PC-3 (cell line): ENCODE data around the gene OPN1MW. TPM values are rescaled to one million over a fixed set of nuclear protein-coding genes. Genes with fewer than 3 reads are reported as not detected.
"Not testable (repeated sequence)": the region's sequence is repeated elsewhere in the genome, so short reads cannot be mapped to it uniquely, and the experiment has no call there.

Experiments used
- ATAC-seq: fragments of 200-7000 bp; cut with Tn5 transposase; 2 replicates; pipeline ENCODE4 v1.9.1; 2020; ENCODE audit warnings: mild to moderate bottlenecking, moderate library complexity
- BruUV-seq: library from RNA; stranded (reverse); fragments of 400-500 nt; replicated peaks from 2 replicates; lab custom pipeline; 2021; lab: Mats Ljungman, UMichigan
- CTCF ChIA-PET: fragments of 300-600 bp; sonication (Branson Sonifier 250); formaldehyde crosslinking; loops from one replicate; lab custom pipeline; 2022; ENCODE audit warnings: antibody characterized with exemption; lab: Charles Lee
- POLR2A ChIA-PET: fragments of 300-600 bp; sonication (Branson Sonifier 250); formaldehyde crosslinking; loops from one replicate; lab custom pipeline; 2022; ENCODE audit warnings: antibody characterized with exemption; ENCODE audit not compliant: unreplicated experiment; lab: Charles Lee
- DNase-seq: peaks from one replicate; pipeline ENCODE4 v3.0.0-alpha.2; 2015
- H2AFZ ChIP-seq: fragments of 300-600 bp; sonication (generic); 2 replicates; pipeline ENCODE4 v1.6.0; 2016; ENCODE audit warnings: antibody characterized with exemption, low read length
- H3F3A ChIP-seq: fragments of 300-600 bp; sonication (generic); one replicate; pipeline ENCODE4 v1.6.0; 2017; ENCODE audit warnings: antibody characterized with exemption, low read length, control low read depth, mild to moderate bottlenecking; ENCODE audit not compliant: unreplicated experiment
- H3K27ac ChIP-seq: fragments of 300-600 bp; sonication (generic); 2 replicates; pipeline ENCODE4 v1.5.1; 2016; ENCODE audit warnings: mild to moderate bottlenecking, low read length
- H3K27me3 ChIP-seq: fragments of 300-600 bp; sonication (generic); 2 replicates; pipeline ENCODE4 v1.6.1; 2016; ENCODE audit warnings: low read length, mixed read lengths
- H3K36me3 ChIP-seq: fragments of 300-600 bp; sonication (generic); 2 replicates; pipeline ENCODE4 v1.6.1; 2016; ENCODE audit warnings: low read depth, mixed run types, low read length, mixed read lengths
- H3K4me1 ChIP-seq: fragments of 300-600 bp; sonication (generic); 2 replicates; pipeline ENCODE4 v1.5.1; 2016; ENCODE audit warnings: low read length; ENCODE audit not compliant: insufficient read depth
- H3K4me2 ChIP-seq: fragments of 300-600 bp; sonication (generic); 2 replicates; pipeline ENCODE4 v1.6.0; 2016; ENCODE audit warnings: low read length
- H3K4me3 ChIP-seq: fragments of 300-600 bp; sonication (generic); 2 replicates; pipeline ENCODE4 v1.5.1; 2016; ENCODE audit warnings: mild to moderate bottlenecking, low read length, mixed read lengths
- H3K79me2 ChIP-seq: fragments of 300-600 bp; sonication (generic); 2 replicates; pipeline ENCODE4 v1.6.1; 2017; ENCODE audit warnings: low read length, mixed read lengths
- H3K9ac ChIP-seq: fragments of 300-600 bp; sonication (generic); 2 replicates; pipeline ENCODE4 v1.6.0; 2016; ENCODE audit warnings: mild to moderate bottlenecking, low read length
- H3K9me2 ChIP-seq: fragments of 300-600 bp; sonication (generic); replicated peaks from 2 replicates; pipeline ENCODE4 v1.6.1; 2016; ENCODE audit warnings: mixed run types, low read length, mixed read lengths
- H3K9me3 ChIP-seq: fragments of 300-600 bp; sonication (generic); 2 replicates; pipeline ENCODE4 v1.6.1; 2016; ENCODE audit warnings: low read length, mixed read lengths
- H4K20me1 ChIP-seq: fragments of 300-600 bp; sonication (generic); 2 replicates; pipeline ENCODE4 v1.6.1; 2016; ENCODE audit warnings: low read length, mixed read lengths
- intact Hi-C: fragments of 100-400 bp; cut with micrococcal nuclease; formaldehyde crosslinking; loops from 2 replicates; pipeline ENCODE4 v1.9.0; 2023
- total RNA-seq: library from RNA; depleted of rRNA; stranded (reverse); fragments of >200 nt; gene quantifications from 2 replicates; pipeline ENCODE4 v1.2.3, GENCODE V29; 2014

OPN1MW gene
- total RNA-seq, 1 experiment from 2014 or later: not detected

DNA sequence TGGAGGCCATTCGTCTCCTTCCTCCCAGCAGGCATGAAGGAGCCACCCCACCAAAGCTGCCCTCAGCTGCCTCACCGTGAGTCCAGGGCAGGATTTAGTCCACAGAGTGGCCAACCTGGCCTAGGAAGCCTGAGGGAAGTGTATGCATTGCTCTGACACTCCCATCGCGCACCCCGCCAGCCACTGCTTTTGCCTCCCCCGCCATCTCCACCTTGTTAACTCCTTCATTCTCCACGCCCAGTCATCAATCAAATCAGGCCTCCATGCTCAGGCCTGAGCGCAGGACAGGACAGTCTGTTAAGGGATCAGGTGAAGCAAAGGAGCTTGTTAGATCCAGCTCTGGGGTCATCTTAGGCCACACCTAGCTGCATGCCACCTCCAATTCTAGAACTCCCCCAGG is 10.4 kb downstream of the OPN1MW start:
- H3F3A ChIP-seq, H3K79me2 ChIP-seq, BruUV-seq, H3K4me2 ChIP-seq, intact Hi-C loops, H3K36me3 ChIP-seq, H3K4me1 ChIP-seq, H3K9ac ChIP-seq, POLR2A ChIA-PET, H4K20me1 ChIP-seq, H3K4me3 ChIP-seq, H3K27me3 ChIP-seq, DNase-seq, ATAC-seq, H3K9me2 ChIP-seq, CTCF ChIA-PET, H3K27ac ChIP-seq, H2AFZ ChIP-seq, H3K9me3 ChIP-seq: not testable (repeated sequence)

DNA sequence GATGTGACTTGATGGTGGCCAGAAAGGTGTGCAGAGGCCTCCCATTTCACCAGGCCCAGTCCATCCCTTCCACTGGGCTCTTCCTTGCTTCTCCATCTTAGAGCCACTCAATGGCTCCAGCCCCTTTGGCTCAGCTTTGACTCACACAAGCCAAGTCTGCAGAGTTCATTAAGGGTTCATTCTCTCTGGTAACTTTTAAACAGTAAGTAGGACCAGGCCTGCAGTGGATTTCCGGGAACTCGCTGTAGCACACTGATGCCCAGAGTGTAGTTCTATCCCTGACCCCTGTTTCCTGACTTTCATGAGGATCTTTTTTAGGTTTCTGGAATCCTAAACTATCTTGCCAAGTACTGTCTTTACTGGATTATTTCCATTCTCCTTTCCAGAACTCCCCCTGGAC is 11.9 kb downstream of the OPN1MW start:
- CTCF ChIA-PET, H2AFZ ChIP-seq, BruUV-seq, H3K9ac ChIP-seq, H3K27me3 ChIP-seq, H3K4me2 ChIP-seq, ATAC-seq, POLR2A ChIA-PET, intact Hi-C loops, H4K20me1 ChIP-seq, H3K27ac ChIP-seq, H3K4me1 ChIP-seq, H3K36me3 ChIP-seq, H3K9me2 ChIP-seq, DNase-seq, H3K79me2 ChIP-seq, H3F3A ChIP-seq, H3K9me3 ChIP-seq, H3K4me3 ChIP-seq: not testable (repeated sequence)

DNA sequence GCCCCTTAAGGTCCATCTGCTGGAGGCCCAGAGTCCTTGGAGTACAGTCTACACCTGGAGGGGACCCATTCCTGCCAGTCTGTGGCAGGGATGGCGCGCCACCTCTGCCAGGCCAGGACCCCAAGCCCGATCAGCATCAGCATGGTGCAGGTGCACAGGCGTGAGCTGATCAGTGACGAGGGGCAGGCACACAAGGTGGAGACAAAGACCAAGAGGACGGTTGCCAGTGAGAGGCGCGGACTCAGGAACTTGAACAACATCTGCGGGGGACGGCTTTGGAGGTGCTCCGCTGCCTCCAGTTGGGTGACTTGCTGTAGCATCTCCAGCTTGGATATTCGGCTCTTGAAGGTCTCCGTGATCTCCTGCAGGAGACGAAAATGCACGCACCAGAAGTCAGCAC is 14.1 kb downstream of the OPN1MW start:
- H3K9me2 ChIP-seq, H4K20me1 ChIP-seq, H3K27me3 ChIP-seq, H3K27ac ChIP-seq, H2AFZ ChIP-seq, H3K4me1 ChIP-seq, H3K4me3 ChIP-seq, BruUV-seq, H3F3A ChIP-seq, H3K79me2 ChIP-seq, H3K4me2 ChIP-seq, intact Hi-C loops, H3K9ac ChIP-seq, ATAC-seq, DNase-seq, POLR2A ChIA-PET, H3K36me3 ChIP-seq, CTCF ChIA-PET, H3K9me3 ChIP-seq: not testable (repeated sequence)

DNA sequence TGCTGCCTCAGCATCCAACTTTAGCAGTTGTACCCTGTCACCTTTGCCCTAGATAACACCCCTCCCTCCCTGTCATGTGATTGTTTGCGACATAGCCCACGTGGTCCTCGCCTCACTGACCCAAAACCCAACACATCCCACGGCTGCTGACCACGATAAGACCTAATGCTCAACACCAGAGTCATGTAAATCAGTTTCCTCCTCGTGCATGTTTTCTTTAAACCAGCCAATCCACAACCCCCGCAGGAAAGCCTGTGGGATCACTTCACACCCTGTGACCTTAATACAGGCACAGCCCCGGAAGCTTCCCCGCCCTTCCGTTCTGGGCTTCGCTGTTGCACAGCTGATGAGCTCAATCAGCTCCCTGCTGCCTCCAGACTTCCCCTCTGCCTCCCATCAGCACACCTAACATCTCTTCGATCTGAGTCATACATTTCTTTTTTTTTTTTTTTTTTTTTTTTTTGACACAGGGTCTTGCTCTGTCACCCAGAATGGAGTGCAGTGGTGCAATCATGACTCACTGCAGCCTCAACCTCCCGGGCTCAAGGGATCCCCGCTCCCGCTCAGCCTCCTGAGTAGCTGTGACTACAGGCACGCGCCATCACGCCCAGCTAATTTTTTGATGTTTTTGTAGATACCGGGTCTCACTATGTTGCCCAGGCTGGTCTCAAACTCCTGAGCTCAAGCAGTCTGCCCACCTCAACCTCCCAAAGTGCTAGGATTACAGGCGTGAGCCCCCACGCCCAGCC is 27.4 kb downstream of the OPN1MW start:
- H3K4me1 ChIP-seq, BruUV-seq, H3K4me3 ChIP-seq, H3K79me2 ChIP-seq, H3K27ac ChIP-seq, H3K9me3 ChIP-seq, H4K20me1 ChIP-seq, CTCF ChIA-PET, DNase-seq, H3K27me3 ChIP-seq, intact Hi-C loops, POLR2A ChIA-PET, H3K36me3 ChIP-seq, H2AFZ ChIP-seq, H3K9ac ChIP-seq, H3F3A ChIP-seq, H3K4me2 ChIP-seq, H3K9me2 ChIP-seq: not testable (repeated sequence)
- ATAC-seq: peak; percentile 96

DNA sequence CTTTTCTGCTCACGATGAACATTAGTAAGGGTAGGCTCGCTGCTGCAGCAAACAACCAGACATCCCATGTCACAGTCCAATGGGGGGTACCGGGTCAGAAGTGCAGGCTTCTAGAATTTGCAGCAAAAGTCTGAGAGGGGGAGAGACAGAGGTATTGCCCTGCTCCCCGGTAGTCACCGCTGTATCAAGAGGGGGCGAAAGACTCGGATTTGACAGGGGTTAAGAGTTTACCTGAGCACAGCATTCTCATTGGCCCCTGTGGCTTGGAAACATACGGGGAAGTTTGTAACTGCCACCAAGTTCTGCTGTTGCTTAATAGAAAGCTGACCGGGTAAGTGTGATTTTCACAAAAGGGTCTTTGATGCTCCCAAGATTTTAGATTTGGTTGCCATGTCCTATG is 28.7 kb downstream of the OPN1MW start:
- intact Hi-C loops, H3K27me3 ChIP-seq: not testable (repeated sequence)

DNA sequence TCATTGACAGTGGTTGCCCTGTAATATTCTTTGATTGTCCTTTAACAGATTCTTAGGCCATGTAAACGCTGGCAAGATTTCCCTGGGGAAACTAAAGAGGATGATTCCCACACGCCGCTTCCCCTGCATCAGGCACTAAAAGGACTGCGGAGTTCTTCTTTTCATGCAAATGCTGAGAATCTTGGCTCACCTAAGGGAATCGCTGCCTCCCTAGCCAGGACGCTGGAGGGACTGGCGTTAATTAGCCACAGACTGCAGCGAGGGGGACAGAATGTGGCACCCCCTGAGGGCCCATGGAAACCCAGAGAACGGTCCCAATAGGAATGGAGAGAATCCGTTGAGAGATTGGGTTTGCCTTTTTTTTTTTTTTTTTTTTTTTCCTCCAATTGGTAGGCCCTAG is 29.1 kb downstream of the OPN1MW start:
- H3K4me2 ChIP-seq, POLR2A ChIA-PET, BruUV-seq, H3K79me2 ChIP-seq, H3K27ac ChIP-seq, ATAC-seq, H3K27me3 ChIP-seq, DNase-seq, H3K9ac ChIP-seq, H4K20me1 ChIP-seq, H3K4me3 ChIP-seq, H3K36me3 ChIP-seq, CTCF ChIA-PET, H3K9me3 ChIP-seq, H2AFZ ChIP-seq, H3K9me2 ChIP-seq, H3F3A ChIP-seq, H3K4me1 ChIP-seq, intact Hi-C loops: not testable (repeated sequence)

More for the DNA sequence above, 28.7 kb downstream of the OPN1MW start:
- H3K4me1 ChIP-seq, H3K4me2 ChIP-seq, H3K9me3 ChIP-seq, POLR2A ChIA-PET, H3K9me2 ChIP-seq, CTCF ChIA-PET, H3F3A ChIP-seq, H2AFZ ChIP-seq, H3K36me3 ChIP-seq, BruUV-seq, H3K4me3 ChIP-seq, H4K20me1 ChIP-seq, H3K27ac ChIP-seq, H3K79me2 ChIP-seq, H3K9ac ChIP-seq, DNase-seq, ATAC-seq: not testable (repeated sequence)

DNA sequence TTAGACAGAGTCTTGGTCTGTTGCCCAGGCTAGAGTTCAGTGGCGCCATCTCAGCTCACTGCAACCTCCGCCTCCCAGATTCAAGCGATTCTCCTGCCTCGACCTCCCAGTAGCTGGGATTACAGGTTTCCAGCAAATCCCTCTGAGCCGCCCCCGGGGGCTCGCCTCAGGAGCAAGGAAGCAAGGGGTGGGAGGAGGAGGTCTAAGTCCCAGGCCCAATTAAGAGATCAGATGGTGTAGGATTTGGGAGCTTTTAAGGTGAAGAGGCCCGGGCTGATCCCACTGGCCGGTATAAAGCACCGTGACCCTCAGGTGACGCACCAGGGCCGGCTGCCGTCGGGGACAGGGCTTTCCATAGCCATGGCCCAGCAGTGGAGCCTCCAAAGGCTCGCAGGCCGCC is 37.1 kb downstream of the OPN1MW start, which contains the start of gene OPN1MW2:
Gene OPN1MW2 (plus strand): TSS at position 301 of the 400 bp plus-strand sequence. CDS start 60 bp downstream, at position 361.
- H3K27ac ChIP-seq, intact Hi-C loops, ATAC-seq, CTCF ChIA-PET, H3K27me3 ChIP-seq, DNase-seq, H3K9me2 ChIP-seq, H3K9ac ChIP-seq, H4K20me1 ChIP-seq, H3K9me3 ChIP-seq, H3K36me3 ChIP-seq, H3K4me3 ChIP-seq, H3K4me2 ChIP-seq, BruUV-seq, H3K79me2 ChIP-seq, H2AFZ ChIP-seq, POLR2A ChIA-PET, H3F3A ChIP-seq, H3K4me1 ChIP-seq: not testable (repeated sequence)
